Endodermal cell (in vitro differentiated cells): ENCODE measurements around the gene CSNK1G1. TPM values are rescaled to one million over a fixed set of nuclear protein-coding genes. Genes with fewer than 3 reads are reported as not detected.

Source experiments
- DNase-seq: peaks from one replicate; pipeline ENCODE4 v3.0.0-alpha.2; 2017
- H3K27ac ChIP-seq: 2 replicates; pipeline ENCODE4 v1.5.1; 2013; ENCODE audit warnings: mild to moderate bottlenecking, low read depth, low read length, moderate library complexity
- H3K27me3 ChIP-seq: 2 replicates; pipeline ENCODE4 v1.6.1; 2013; ENCODE audit warnings: mild to moderate bottlenecking, low read length, moderate library complexity; ENCODE audit not compliant: insufficient read depth, control insufficient read depth, poor library complexity, severe bottlenecking
- H3K36me3 ChIP-seq: 2 replicates; pipeline ENCODE4 v1.7.0; 2013; ENCODE audit warnings: mild to moderate bottlenecking, low read length, moderate library complexity; ENCODE audit not compliant: control insufficient read depth, insufficient read depth
- H3K4me1 ChIP-seq: one replicate; pipeline ENCODE4 v1.7.0; 2013; ENCODE audit warnings: low read length; ENCODE audit not compliant: control insufficient read depth, insufficient read depth
- H3K4me3 ChIP-seq: 2 replicates; pipeline ENCODE4 v1.5.1; 2013; ENCODE audit warnings: mild to moderate bottlenecking, low read length, moderate library complexity
- H3K9ac ChIP-seq: 2 replicates; pipeline ENCODE4 v1.6.1; 2013; ENCODE audit warnings: mild to moderate bottlenecking, low read length, moderate library complexity; ENCODE audit not compliant: poor library complexity, severe bottlenecking; ENCODE audit errors: extremely low read depth
- H3K9me3 ChIP-seq: 2 replicates; pipeline ENCODE4 v1.6.1; 2013; ENCODE audit warnings: mild to moderate bottlenecking, low read length, moderate library complexity; ENCODE audit not compliant: control insufficient read depth
- H3K27ac Mint-ChIP-seq: 2 replicates; pipeline ENCODE4 v1.8.0; 2020; ENCODE audit warnings: mixed read lengths
- H3K27me3 Mint-ChIP-seq: 2 replicates; pipeline ENCODE4 v1.8.0; 2021; ENCODE audit warnings: mild to moderate bottlenecking, mixed read lengths; ENCODE audit not compliant: insufficient read depth
- H3K36me3 Mint-ChIP-seq: 2 replicates; pipeline ENCODE4 v1.8.0; 2020; ENCODE audit warnings: low read depth, mixed read lengths
- H3K4me1 Mint-ChIP-seq: 2 replicates; pipeline ENCODE4 v1.8.0; 2020; ENCODE audit warnings: mixed read lengths
- H3K4me3 Mint-ChIP-seq: 2 replicates; pipeline ENCODE4 v1.8.0; 2020; ENCODE audit warnings: mild to moderate bottlenecking, moderate library complexity, mixed read lengths
- H3K9me3 Mint-ChIP-seq: 2 replicates; pipeline ENCODE4 v1.8.0; 2020; ENCODE audit warnings: mild to moderate bottlenecking, mixed read lengths
- CTCF ChIP-seq: fragments of 200-600 bp; sonication (generic); conservative IDR thresholded peaks from 2 replicates; pipeline ENCODE4 v1.5.0; 2021; ENCODE audit warnings: antibody characterized with exemption, mild to moderate bottlenecking
- WGBS, 2 experiments: methylation state at CpG; one replicate each; pipeline versions ENCODE4 v1.1.5 to v1.1.7; 2013; ENCODE audit warnings: missing lambda C conversion rate in 2 of 2, mixed read lengths in 1 of 2; ENCODE audit not compliant: insufficient coverage in 1 of 2, insufficient read length in 1 of 2; 5-methylcytosine and 5-hydroxymethylcytosine counted together
- total RNA-seq, 2 donors: library from RNA; stranded (reverse); fragmentation: NEBNext Ultra II Directional in 1 of 2; extraction: Animal tissue kit (Norgen Biotek cat#: 25700) in 1 of 2; gene quantifications; 2 replicates in 1 of 2; 3 replicates in 1 of 2; pipeline ENCODE4 v1.2.1, GENCODE V29; 2021

CSNK1G1 gene
- total RNA-seq, 2 donors from 2014 or later, result 24.5 to 31.4 TPM

- peaks cover 3% of the 10 kb centered on the region for H3K36me3 Mint-ChIP-seq
- H3K4me3 Mint-ChIP-seq, result no peak overlapping the region
- H3K4me1 Mint-ChIP-seq, result peaks cover 8% of the 10 kb centered on the region
- no peaks in the 10 kb centered on the region for H3K27me3 Mint-ChIP-seq
- TF ChIP-seq CTCF, result no peak
- no peak for DNase-seq
- no peak overlapping the region for H3K27ac Mint-ChIP-seq
- Histone ChIP-seq H3K9ac (no peak overlapping the region), H3K4me1 (no peaks in the 10 kb centered on the region), H3K36me3 (peaks cover 4% of the 10 kb centered on the region), H3K4me3 (no peak overlapping the region), H3K27ac (no peak overlapping the region), H3K9me3 (no peaks in the 10 kb centered on the region), H3K27me3 (no peaks in the 10 kb centered on the region)
- H3K9me3 Mint-ChIP-seq, result no peaks in the 10 kb centered on the region
- 100% methylated on average over 1 of the region's 1 CpG; no CpG with 5 or more reads in 1 of the 2 experiments for WGBS, 2 experiments
These were observed 68.0 kb downstream of the CSNK1G1 start for GRCh38 chr15:64287953-64288352.

GRCh38 chr15:64286473-64286872 lies 69.5 kb downstream of the CSNK1G1 start:
- no peaks in the 10 kb centered on the region for H3K36me3 ChIP-seq
- H3K36me3 Mint-ChIP-seq, result peaks cover 2% of the 10 kb centered on the region
- no peaks in the 10 kb centered on the region for H3K4me1 ChIP-seq
- H3K27me3 ChIP-seq, result no peaks in the 10 kb centered on the region
- H3K4me3 ChIP-seq, result no peak overlapping the region
- DNase-seq, result no peak
- H3K9me3 ChIP-seq, result no peaks in the 10 kb centered on the region
- no peaks in the 10 kb centered on the region for H3K9me3 Mint-ChIP-seq
- no peaks in the 10 kb centered on the region for H3K27me3 Mint-ChIP-seq
- H3K27ac Mint-ChIP-seq, result no peak overlapping the region
- no peak overlapping the region for H3K27ac ChIP-seq
- no peak overlapping the region for H3K9ac ChIP-seq
- peaks cover 8% of the 10 kb centered on the region for H3K4me1 Mint-ChIP-seq
- no peak for TF ChIP-seq CTCF
- H3K4me3 Mint-ChIP-seq, result no peak overlapping the region

GRCh38 chr15:64285871-64286270 lies 70.1 kb downstream of the CSNK1G1 start:
- Mint-ChIP-seq H3K9me3 (no peaks in the 10 kb centered on the region), H3K36me3 (peaks cover 6% of the 10 kb centered on the region), H3K4me1 (peaks cover 8% of the 10 kb centered on the region), H3K4me3 (no peak overlapping the region), H3K27me3 (no peaks in the 10 kb centered on the region), H3K27ac (no peak overlapping the region)
- TF ChIP-seq CTCF, result no peak
- no peak overlapping the region for H3K4me3 ChIP-seq
- H3K4me1 ChIP-seq, result no peaks in the 10 kb centered on the region
- no peaks in the 10 kb centered on the region for H3K9me3 ChIP-seq
- H3K27ac ChIP-seq, result no peak overlapping the region
- no peaks in the 10 kb centered on the region for H3K27me3 ChIP-seq
- H3K36me3 ChIP-seq, result peaks cover 4% of the 10 kb centered on the region
- 61 to 76% methylated on average over 6 to 7 of the region's 7 CpGs for WGBS, 2 experiments
- no peak for DNase-seq
- H3K9ac ChIP-seq, result no peak overlapping the region
